Measurements from ENCODE around the gene MATN4.

DNA sequence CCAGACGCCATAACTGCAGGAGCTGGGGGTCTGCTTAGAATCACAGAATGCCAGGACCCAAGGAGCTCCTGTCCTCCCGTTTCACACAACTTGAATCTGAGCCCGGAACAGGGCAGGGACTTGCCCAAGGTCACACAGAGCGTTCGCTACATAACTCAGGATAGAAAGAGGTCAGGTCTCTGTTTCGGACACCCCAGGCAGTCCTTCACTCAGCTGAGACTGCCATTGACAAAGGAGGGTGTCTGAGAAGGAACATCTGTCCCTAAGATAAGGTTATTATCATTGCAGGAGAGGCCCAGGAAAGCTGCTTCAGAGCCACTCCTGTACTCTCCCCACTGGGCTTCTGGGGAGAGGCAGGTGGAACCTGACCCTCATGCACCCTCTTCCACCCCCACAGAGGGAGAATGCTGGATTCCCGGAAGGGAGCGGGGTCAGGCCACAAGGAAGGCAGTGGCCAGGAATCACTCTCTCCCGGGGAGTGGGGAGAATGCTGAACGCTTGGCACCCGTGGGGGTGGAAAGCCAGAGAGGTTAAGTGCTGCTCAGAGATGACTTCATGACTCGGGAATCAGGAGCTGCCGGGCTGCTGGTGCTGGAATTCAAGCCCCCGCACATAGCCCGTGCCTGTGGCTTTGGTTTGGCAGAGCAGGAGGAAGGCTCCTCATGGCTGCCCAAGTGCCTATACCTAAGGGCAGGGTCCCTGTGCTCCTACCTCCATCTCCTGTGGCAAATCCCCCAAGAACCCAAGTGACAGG is 29.4 kb upstream of the MATN4 start:
- TF ChIP-seq POLR2AphosphoS5 (IDR thresholded peaks at IDR 0.05), result peak; percentile 34
- TF ChIP-seq, protein P1, sequence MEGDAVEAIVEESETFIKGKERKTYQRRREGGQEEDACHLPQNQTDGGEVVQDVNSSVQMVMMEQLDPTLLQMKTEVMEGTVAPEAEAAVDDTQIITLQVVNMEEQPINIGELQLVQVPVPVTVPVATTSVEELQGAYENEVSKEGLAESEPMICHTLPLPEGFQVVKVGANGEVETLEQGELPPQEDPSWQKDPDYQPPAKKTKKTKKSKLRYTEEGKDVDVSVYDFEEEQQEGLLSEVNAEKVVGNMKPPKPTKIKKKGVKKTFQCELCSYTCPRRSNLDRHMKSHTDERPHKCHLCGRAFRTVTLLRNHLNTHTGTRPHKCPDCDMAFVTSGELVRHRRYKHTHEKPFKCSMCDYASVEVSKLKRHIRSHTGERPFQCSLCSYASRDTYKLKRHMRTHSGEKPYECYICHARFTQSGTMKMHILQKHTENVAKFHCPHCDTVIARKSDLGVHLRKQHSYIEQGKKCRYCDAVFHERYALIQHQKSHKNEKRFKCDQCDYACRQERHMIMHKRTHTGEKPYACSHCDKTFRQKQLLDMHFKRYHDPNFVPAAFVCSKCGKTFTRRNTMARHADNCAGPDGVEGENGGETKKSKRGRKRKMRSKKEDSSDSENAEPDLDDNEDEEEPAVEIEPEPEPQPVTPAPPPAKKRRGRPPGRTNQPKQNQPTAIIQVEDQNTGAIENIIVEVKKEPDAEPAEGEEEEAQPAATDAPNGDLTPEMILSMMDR (IDR thresholded peaks at IDR 0.05), result no peak
- TF ChIP-seq POLR2A (IDR thresholded peaks at IDR 0.05), result no peak

Data from prostate gland (tissue), 2 donors.